GM19043 (cell line): ENCODE data around the gene PSMD8.
"Not testable (repeated sequence)": the region's sequence is repeated elsewhere in the genome, so short reads cannot be mapped to it uniquely, and the experiment has no call there.

Experiments
- ATAC-seq: cut with Tn5 transposase; IDR thresholded peaks from one replicate; pipeline ENCODE4 v1.9.1; 2021; ENCODE audit warnings: low read depth; ENCODE audit not compliant: unreplicated experiment

The PSMD8 gene

GRCh38 chr19:38374332-38375097, at the start of gene PSMD8:
Gene PSMD8, plus strand, starts transcription at chr19:38374571. Its CDS starts 31 bp downstream, at chr19:38374602.
- ATAC-seq, result peak; percentile 95

DNA sequence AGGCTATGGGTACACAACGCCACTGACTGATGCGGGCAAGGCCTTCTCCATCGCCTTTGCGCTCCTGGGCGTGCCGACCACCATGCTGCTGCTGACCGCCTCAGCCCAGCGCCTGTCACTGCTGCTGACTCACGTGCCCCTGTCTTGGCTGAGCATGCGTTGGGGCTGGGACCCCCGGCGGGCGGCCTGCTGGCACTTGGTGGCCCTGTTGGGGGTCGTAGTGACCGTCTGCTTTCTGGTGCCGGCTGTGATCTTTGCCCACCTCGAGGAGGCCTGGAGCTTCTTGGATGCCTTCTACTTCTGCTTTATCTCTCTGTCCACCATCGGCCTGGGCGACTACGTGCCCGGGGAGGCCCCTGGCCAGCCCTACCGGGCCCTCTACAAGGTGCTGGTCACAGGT, 47.8 kb upstream of the PSMD8 start:
- ATAC-seq, result no peak

GRCh38 chr19:38329651-38330050, 44.7 kb upstream of the PSMD8 start:
- no peak for ATAC-seq

DNA sequence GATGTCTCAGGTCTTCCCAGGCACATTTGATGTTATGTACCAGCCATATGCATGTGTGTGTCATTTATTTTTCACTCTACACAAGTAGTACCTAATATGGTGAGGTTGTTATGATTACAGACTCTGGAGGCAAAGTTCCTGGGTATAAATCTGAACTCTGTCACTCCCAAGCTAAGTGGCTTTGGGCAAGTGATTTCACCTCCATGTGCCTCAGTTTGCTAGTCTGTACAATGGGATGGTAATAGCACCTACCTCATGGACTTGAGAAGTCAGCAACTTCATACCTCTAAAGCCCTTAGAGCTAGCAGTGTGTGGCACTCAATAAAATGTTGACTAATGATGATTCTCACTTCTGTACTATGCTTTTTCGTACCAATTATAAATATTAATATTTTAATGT, 42.6 kb upstream of the PSMD8 start:
- no peak for ATAC-seq

GRCh38 chr19:38333245-38333644, 41.1 kb upstream of the PSMD8 start:
- no peak for ATAC-seq

DNA sequence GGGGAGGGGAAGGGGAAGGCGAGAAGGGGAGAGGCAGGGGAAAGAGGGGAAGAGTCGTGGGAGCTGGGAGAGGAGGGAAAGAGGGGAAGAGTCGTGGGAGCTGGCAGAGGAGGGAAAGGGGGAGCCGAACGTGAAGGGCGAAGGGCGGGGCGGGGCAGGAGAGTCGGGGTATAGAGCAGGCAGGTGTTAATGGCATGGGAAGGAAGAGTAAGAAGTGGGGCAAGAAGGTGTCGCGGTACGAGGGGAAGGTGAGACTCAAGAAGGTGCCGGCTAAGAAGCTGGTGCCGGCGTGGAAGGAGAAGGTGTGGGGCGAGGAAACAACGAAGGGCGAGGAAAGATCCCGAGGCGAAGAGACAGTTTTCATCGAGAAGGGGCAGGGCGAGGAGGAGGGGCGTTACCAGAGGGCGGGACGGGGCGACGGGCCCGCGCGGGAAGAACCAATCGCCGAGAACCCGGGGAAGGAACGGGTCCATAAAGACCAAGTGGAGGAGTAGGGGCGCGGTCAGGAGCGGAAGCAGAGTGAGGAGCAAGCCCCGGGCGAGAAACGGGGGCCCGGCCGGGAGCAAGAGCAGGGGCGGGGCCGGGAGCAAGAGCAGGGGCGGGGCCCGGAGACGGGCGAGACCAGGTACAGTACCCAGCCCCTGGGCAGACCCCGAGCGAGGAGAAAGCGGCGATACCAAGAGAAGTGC, 38.3 kb upstream of the PSMD8 start:
- peak; percentile 57 for ATAC-seq

DNA sequence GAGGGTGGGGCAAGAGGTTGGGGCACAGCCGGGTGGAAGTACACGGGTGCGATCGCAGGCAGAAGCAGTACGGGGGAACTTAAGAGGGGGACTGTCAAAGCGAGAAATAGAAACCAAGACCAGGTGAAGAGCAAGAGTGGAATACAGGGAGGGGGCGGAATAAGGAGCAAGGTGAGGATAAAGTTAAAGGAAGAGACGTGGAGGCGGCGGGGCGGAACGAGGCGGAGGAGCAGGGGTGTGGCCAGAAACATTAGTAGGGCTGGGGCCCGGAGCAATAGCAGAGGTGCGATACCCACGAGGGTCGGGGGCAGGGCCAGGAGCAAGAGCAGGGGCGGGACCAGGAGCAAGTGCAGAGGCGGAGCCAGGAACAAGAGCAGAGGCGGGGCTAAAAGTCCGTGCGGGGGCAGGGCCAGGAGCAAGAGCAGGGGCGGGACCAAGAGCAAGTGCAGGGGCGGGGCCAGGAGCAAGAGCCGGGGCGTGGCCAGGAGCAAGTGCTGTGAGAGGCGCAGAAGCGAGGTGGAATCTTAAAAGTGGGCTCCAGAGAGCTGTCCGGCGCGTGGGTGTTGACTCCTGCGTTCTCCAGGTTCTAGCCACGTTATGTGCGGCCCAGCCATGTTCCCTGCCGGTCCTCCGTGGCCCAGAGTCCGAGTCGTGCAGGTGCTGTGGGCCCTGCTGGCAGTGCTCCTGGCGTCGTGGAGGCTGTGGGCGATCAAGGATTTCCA, 37.6 kb upstream of the PSMD8 start:
- ATAC-seq, result peak; percentile 45

GRCh38 chr19:38337360-38337653, 37.1 kb upstream of the PSMD8 start:
- ATAC-seq, result no peak

- ATAC-seq, result not testable (repeated sequence)
Observed at GRCh38 chr19:38339011-38339410, 35.4 kb upstream of the PSMD8 start.

DNA sequence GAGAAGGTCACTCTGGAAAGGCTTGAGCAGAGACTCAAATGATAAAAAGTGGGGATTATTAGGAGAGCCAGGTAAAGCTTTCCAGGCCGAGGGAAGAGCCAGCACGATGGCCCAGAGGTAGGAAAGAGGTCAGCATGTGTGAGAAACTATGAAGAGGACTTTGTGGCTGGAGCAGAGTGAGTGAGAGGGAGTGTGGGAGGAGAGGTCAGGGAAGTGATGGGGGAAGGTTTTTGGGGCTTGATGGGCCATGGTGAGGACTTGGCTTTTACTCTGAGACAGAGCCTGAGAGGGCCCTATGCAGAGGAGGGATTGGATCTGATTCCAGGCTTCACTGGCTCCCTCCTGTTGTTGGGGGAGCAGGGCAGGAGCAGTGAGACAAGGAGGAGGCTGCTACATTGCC, 33.4 kb upstream of the PSMD8 start:
- no peak for ATAC-seq

- no peak for ATAC-seq
Observed at GRCh38 chr19:38346837-38347236, 27.5 kb upstream of the PSMD8 start.

GRCh38 chr19:38350883-38351282, 23.5 kb upstream of the PSMD8 start:
- no peak for ATAC-seq

- no peak for ATAC-seq
Observed at GRCh38 chr19:38351865-38352395, 22.4 kb upstream of the PSMD8 start.

DNA sequence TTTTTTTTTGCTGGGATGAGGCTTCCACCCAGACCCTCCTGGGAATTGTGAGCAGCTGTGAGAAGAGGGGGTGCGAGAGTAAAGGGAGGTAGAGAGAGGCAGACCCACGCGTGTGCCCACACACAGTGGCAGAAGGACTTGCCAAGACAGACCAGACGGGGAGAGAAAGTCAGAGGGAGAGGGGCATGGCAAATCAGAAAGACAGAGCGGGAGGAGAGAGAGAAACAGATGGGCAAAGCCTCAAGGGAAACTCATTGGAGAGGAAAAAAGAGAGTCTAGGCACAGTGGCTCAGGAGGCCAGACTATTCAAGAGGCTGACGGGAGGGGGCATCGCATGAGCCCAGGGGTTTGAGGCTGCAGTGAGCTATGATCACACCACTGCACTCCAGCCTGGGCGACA, 21.8 kb upstream of the PSMD8 start:
- no peak for ATAC-seq

DNA sequence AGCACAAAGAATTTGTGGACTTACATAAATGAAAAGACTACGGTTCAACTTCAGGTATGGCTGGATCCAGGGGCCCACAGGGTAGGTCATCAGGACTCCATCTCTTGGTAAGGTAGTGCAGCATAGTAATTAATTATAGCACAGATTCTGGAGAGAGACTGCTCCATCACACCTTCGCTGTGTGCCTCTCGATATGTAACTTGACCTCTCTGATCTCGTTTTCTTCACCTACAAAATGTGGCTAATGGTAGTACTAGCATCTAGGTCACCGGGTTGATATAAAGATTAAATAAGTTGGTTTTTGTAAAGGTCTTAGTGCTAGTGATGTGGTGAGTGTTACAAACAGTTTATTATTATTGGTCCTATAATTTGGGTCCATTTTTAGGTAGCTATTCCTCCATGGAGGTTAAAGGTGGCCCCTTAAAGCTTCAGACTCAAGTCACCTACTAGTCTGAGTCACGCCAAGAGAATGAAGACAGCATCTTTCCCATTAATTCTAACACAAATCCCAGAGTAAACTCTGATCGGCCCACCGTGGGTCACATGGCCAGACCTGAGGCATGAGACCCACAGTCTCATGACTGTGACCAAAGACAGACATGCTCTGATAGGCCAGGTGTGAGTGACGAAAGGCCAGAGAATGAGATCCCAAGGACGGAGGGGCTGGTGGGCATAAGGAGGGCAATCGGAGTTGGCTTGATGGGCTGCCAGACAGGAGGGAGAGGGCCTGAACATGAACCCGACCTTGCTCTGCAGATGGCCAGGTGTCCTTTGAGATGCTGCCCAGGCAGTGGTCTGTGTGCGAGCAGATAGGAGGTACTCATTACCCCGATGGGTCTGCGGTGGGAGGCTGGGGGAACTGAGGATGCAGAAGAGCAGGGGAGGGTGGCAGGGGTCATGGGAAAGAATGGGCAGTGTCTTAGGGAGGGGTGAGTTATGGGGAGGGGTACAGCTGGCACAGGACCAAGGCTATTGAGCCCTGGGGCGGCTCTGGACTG, 18.3 kb upstream of the PSMD8 start:
- no peak for ATAC-seq

DNA sequence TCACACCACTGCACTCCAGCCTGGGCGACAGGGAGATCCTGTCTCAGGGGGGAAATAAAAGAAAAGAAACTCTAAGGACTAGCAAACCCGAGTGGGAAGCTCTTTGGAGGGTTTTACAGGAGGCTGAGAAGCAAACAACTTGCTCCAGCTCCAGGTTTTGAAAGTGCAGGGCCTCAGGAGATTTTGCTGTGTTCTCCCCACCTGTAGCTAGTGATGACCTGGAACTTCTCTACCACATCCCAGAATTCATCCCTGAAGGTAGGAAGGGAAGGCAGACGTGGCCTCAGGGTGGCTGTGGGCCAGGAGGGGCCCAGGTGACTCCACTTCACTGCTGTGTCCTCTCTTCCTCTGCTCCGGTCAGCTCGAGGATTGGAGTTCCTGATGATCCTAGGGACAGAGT, 16.3 kb upstream of the PSMD8 start:
- no peak for ATAC-seq

- no peak for ATAC-seq
Observed at GRCh38 chr19:38359242-38360021, 14.9 kb upstream of the PSMD8 start.

GRCh38 chr19:38360351-38360750, 14.0 kb upstream of the PSMD8 start:
- ATAC-seq, result no peak

DNA sequence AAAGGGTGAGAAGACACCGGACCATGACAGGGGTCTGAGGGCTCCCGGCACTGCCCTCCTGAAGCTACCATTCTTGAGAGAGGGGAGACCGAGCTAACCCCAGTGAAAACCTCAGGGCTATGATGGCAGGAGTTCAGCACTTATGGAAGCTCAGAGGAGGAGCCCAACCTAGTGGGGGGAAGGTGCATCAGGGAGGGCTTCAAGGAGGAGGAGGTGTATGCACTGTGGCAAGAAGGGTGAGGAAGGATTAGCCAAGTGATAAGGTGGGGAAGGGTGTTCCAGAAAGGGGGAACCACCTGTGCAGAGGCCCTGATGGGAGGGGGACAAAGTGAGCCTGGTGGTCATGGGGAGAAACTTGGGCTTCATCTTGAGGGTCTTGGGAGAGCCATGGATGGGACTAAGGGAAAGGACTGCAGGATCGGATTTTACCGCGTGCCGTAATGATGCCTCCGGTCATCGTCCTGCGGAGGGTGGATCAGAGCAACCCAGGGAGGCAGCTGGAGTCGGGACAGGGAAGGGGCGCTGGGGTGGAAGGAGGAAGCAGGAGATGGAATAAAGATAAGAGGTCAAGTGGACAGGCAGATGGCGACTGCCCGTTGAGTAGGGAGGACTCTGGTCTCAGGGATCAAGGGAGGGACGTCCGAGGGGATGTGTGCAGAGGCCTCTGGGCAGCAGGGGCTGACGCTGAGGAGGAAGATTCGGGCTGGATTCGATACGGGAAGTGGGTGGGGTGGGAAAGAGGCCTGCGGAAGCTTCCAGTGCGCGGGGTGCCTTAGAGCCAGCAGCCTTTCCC, 13.3 kb upstream of the PSMD8 start:
- ATAC-seq, result no peak
